Activated naive CD8-positive, alpha-beta T cell (primary cell): ENCODE measurements around the gene TLE5.
"Not testable (repeated sequence)": the region's sequence is repeated elsewhere in the genome, so short reads cannot be mapped to it uniquely, and the experiment has no call there.

Experiments
- H3K27ac Mint-ChIP-seq: one replicate; pipeline ENCODE4 v1.8.0; 2021; ENCODE audit warnings: mixed read lengths
- H3K27me3 Mint-ChIP-seq: one replicate; pipeline ENCODE4 v1.8.0; 2021; ENCODE audit warnings: mixed read lengths
- H3K36me3 Mint-ChIP-seq: one replicate; pipeline ENCODE4 v1.8.0; 2021; ENCODE audit warnings: mixed read lengths
- H3K4me1 Mint-ChIP-seq: one replicate; pipeline ENCODE4 v1.8.0; 2021; ENCODE audit warnings: low read depth, mixed read lengths
- H3K4me3 Mint-ChIP-seq: one replicate; pipeline ENCODE4 v1.8.0; 2021; ENCODE audit warnings: mild to moderate bottlenecking, mixed read lengths
- H3K9me3 Mint-ChIP-seq: one replicate; pipeline ENCODE4 v1.8.0; 2021; ENCODE audit warnings: low read depth, mixed read lengths

The TLE5 gene

GRCh38 chr19:3045885-3046697, 16.2 kb downstream of the TLE5 start:
- peaks cover 19% of the 10 kb centered on the region for H3K4me1 Mint-ChIP-seq
- H3K4me3 Mint-ChIP-seq: peak overlapping the region; percentile 58
- no peaks in the 10 kb centered on the region for H3K27me3 Mint-ChIP-seq
- H3K9me3 Mint-ChIP-seq: no peaks in the 10 kb centered on the region
- no peak overlapping the region for H3K27ac Mint-ChIP-seq
- no peaks in the 10 kb centered on the region for H3K36me3 Mint-ChIP-seq

GRCh38 chr19:3045191-3045590, 17.1 kb downstream of the TLE5 start:
- H3K36me3 Mint-ChIP-seq: no peaks in the 10 kb centered on the region
- no peaks in the 10 kb centered on the region for H3K9me3 Mint-ChIP-seq
- peaks cover 19% of the 10 kb centered on the region for H3K4me1 Mint-ChIP-seq
- no peaks in the 10 kb centered on the region for H3K27me3 Mint-ChIP-seq
- no peak overlapping the region for H3K4me3 Mint-ChIP-seq
- H3K27ac Mint-ChIP-seq: peak overlapping the region; percentile 10

GRCh38 chr19:3042621-3043267, 19.6 kb downstream of the TLE5 start:
- no peaks in the 10 kb centered on the region for H3K27me3 Mint-ChIP-seq
- peaks cover 20% of the 10 kb centered on the region for H3K4me1 Mint-ChIP-seq
- H3K4me3 Mint-ChIP-seq: peak overlapping the region; percentile 40
- H3K27ac Mint-ChIP-seq: no peak overlapping the region
- no peaks in the 10 kb centered on the region for H3K9me3 Mint-ChIP-seq
- H3K36me3 Mint-ChIP-seq: no peaks in the 10 kb centered on the region

- Mint-ChIP-seq H3K27me3 (no peaks in the 10 kb centered on the region), H3K27ac (no peak overlapping the region), H3K4me1 (peaks cover 16% of the 10 kb centered on the region), H3K36me3 (no peaks in the 10 kb centered on the region), H3K9me3 (no peaks in the 10 kb centered on the region), H3K4me3 (peak overlapping the region; percentile 40)
Measured at GRCh38 chr19:3041761-3042620, 20.3 kb downstream of the TLE5 start.

- Mint-ChIP-seq H3K36me3 (no peaks in the 10 kb centered on the region), H3K9me3 (no peaks in the 10 kb centered on the region), H3K4me3 (no peak overlapping the region), H3K4me1 (peaks cover 16% of the 10 kb centered on the region), H3K27me3 (no peaks in the 10 kb centered on the region), H3K27ac (no peak overlapping the region)
Measured at GRCh38 chr19:3041327-3041726, 21.0 kb downstream of the TLE5 start.

GRCh38 chr19:3039641-3040077, 22.6 kb downstream of the TLE5 start:
- no peaks in the 10 kb centered on the region for H3K27me3 Mint-ChIP-seq
- H3K4me3 Mint-ChIP-seq: no peak overlapping the region
- no peak overlapping the region for H3K27ac Mint-ChIP-seq
- H3K4me1 Mint-ChIP-seq: peaks cover 24% of the 10 kb centered on the region
- no peaks in the 10 kb centered on the region for H3K9me3 Mint-ChIP-seq
- no peaks in the 10 kb centered on the region for H3K36me3 Mint-ChIP-seq

GRCh38 chr19:3039125-3039524, 23.2 kb downstream of the TLE5 start:
- Mint-ChIP-seq H3K9me3 (no peaks in the 10 kb centered on the region), H3K4me3 (no peak overlapping the region), H3K27me3 (no peaks in the 10 kb centered on the region), H3K4me1 (peaks cover 27% of the 10 kb centered on the region), H3K27ac (no peak overlapping the region), H3K36me3 (no peaks in the 10 kb centered on the region)

- Mint-ChIP-seq H3K4me3 (no peak overlapping the region), H3K36me3 (no peaks in the 10 kb centered on the region), H3K27me3 (no peaks in the 10 kb centered on the region), H3K4me1 (peaks cover 27% of the 10 kb centered on the region), H3K9me3 (no peaks in the 10 kb centered on the region), H3K27ac (no peak overlapping the region)
Measured at GRCh38 chr19:3038214-3038613, 24.1 kb downstream of the TLE5 start.

- H3K27me3 Mint-ChIP-seq, H3K36me3 Mint-ChIP-seq, H3K27ac Mint-ChIP-seq, H3K9me3 Mint-ChIP-seq: not testable (repeated sequence)
- peak overlapping the region; percentile 91 for H3K4me3 Mint-ChIP-seq
- H3K4me1 Mint-ChIP-seq: peaks cover 23% of the 10 kb centered on the region
Measured at GRCh38 chr19:3036977-3037544, 25.2 kb downstream of the TLE5 start.

GRCh38 chr19:3036119-3036976, 25.9 kb downstream of the TLE5 start:
- Mint-ChIP-seq H3K9me3 (no peaks in the 10 kb centered on the region), H3K4me3 (peak overlapping the region; percentile 91), H3K36me3 (no peaks in the 10 kb centered on the region), H3K27me3 (no peaks in the 10 kb centered on the region), H3K27ac (peak overlapping the region; percentile 94), H3K4me1 (peaks cover 23% of the 10 kb centered on the region)

GRCh38 chr19:3035542-3036118, 26.7 kb downstream of the TLE5 start:
- Mint-ChIP-seq H3K9me3 (no peaks in the 10 kb centered on the region), H3K4me3 (peak overlapping the region; percentile 91), H3K27ac (peak overlapping the region; percentile 94), H3K4me1 (peaks cover 23% of the 10 kb centered on the region), H3K27me3 (no peaks in the 10 kb centered on the region), H3K36me3 (no peaks in the 10 kb centered on the region)

- Mint-ChIP-seq H3K27me3 (no peaks in the 10 kb centered on the region), H3K4me1 (peaks cover 22% of the 10 kb centered on the region), H3K9me3 (no peaks in the 10 kb centered on the region), H3K27ac (peak overlapping the region; percentile 94), H3K36me3 (no peaks in the 10 kb centered on the region), H3K4me3 (peak overlapping the region; percentile 91)
Measured at GRCh38 chr19:3034656-3035541, 27.4 kb downstream of the TLE5 start.

GRCh38 chr19:3034406-3034655, 28.0 kb downstream of the TLE5 start:
- no peaks in the 10 kb centered on the region for H3K36me3 Mint-ChIP-seq
- H3K27ac Mint-ChIP-seq: peak overlapping the region; percentile 94
- H3K4me1 Mint-ChIP-seq: peaks cover 21% of the 10 kb centered on the region
- H3K4me3 Mint-ChIP-seq: peak overlapping the region; percentile 20
- no peaks in the 10 kb centered on the region for H3K9me3 Mint-ChIP-seq
- no peaks in the 10 kb centered on the region for H3K27me3 Mint-ChIP-seq
